ENCODE data around the gene FCRLA.
"Not testable (repeated sequence)": the region's sequence is repeated elsewhere in the genome, so short reads cannot be mapped to it uniquely, and the experiment has no call there.

- TF ChIP-seq JUN (IDR thresholded peaks at IDR 0.05; ENCODE audit: borderline replicate concordance, insufficient read depth, insufficient read length, low read depth); POLR2A (IDR thresholded peaks at IDR 0.05; ENCODE audit: low read depth, low read length); POLR2AphosphoS5 (IDR thresholded peaks at IDR 0.05; ENCODE audit: insufficient read depth, low read depth, low read length); EZH2 (IDR thresholded peaks at IDR 0.05; ENCODE audit: borderline replicate concordance, low read depth, low read length, severe bottlenecking); GATA2 (IDR thresholded peaks at IDR 0.05; ENCODE audit: insufficient read depth, insufficient read length, low read depth, low read length); MAX (IDR thresholded peaks at IDR 0.05; ENCODE audit: insufficient read depth, insufficient read length): not testable (repeated sequence)
- TF ChIP-seq, protein P1, sequence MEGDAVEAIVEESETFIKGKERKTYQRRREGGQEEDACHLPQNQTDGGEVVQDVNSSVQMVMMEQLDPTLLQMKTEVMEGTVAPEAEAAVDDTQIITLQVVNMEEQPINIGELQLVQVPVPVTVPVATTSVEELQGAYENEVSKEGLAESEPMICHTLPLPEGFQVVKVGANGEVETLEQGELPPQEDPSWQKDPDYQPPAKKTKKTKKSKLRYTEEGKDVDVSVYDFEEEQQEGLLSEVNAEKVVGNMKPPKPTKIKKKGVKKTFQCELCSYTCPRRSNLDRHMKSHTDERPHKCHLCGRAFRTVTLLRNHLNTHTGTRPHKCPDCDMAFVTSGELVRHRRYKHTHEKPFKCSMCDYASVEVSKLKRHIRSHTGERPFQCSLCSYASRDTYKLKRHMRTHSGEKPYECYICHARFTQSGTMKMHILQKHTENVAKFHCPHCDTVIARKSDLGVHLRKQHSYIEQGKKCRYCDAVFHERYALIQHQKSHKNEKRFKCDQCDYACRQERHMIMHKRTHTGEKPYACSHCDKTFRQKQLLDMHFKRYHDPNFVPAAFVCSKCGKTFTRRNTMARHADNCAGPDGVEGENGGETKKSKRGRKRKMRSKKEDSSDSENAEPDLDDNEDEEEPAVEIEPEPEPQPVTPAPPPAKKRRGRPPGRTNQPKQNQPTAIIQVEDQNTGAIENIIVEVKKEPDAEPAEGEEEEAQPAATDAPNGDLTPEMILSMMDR (IDR thresholded peaks at IDR 0.05; ENCODE audit: extremely low read depth in 1 of 2, insufficient read depth in 1 of 2, low read depth in 1 of 2, low read length in 2 of 2) = not testable (repeated sequence)
Measured at GRCh38 chr1:161662684-161663339, 44.2 kb upstream of the FCRLA start, which contains the start of gene FCGR2B.

Measured in endothelial cell of umbilical vein (primary cell).